ENCODE data around the gene PDE8B. TPM values are rescaled to one million over a fixed set of nuclear protein-coding genes. Genes with fewer than 3 reads are reported as not detected.

PDE8B gene
- total RNA-seq, 1 experiment from 2014 or later = 0.17 TPM

- no peak for TF ChIP-seq ATF3 (IDR thresholded peaks at IDR 0.05)
- TF ChIP-seq ZFX (IDR thresholded peaks at IDR 0.05) = no peak
- no peak for TF ChIP-seq JUND (IDR thresholded peaks at IDR 0.05)
These were observed at the start of gene PDE8B (continued) for GRCh38 chr5:77210091-77210963.

GRCh38 chr5:77163453-77163852, 47.0 kb upstream of the PDE8B start:
- Histone ChIP-seq H3K79me2 (ENCODE audit: insufficient read depth, low read length) (no peaks in the 10 kb centered on the region), H3K36me3 (ENCODE audit: control insufficient read depth in 1 of 2, insufficient read depth in 2 of 2, low read length in 2 of 2) (no peaks in the 10 kb centered on the region), H3K9me3 (ENCODE audit: control insufficient read depth in 1 of 2, insufficient read depth in 1 of 2, low read depth in 1 of 2, low read length in 2 of 2) (no peaks in the 10 kb centered on the region), H3K4me1 (ENCODE audit: control insufficient read depth in 1 of 2, insufficient read depth in 2 of 2, low read length in 2 of 2) (peaks cover 5 to 13% of the 10 kb centered on the region in 2 experiments; a peak in 3 of 4 replicates), H3K9ac (ENCODE audit: low read length) (no peak overlapping the region), H3K4me3 (replicated peaks in 1 of 2; ENCODE audit: low read depth in 1 of 2, low read length in 2 of 2) (no peak overlapping the region), H2AFZ (ENCODE audit: low read depth, low read length, poor library complexity, severe bottlenecking) (no peak overlapping the region), H3K27me3 (ENCODE audit: insufficient read depth, low read length) (no peaks in the 10 kb centered on the region), H4K20me1 (ENCODE audit: insufficient read depth) (no peaks in the 10 kb centered on the region), H3K9me2 (ENCODE audit: insufficient read depth) (no peaks in the 10 kb centered on the region), H3K27ac (ENCODE audit: low read depth, low read length) (no peak overlapping the region), H3K4me2 (ENCODE audit: low read length) (no peak overlapping the region)
- CTCF ChIA-PET = no interaction called here
- no TSS peak for BruUV-seq (replicated peaks)
- DNase-seq (ENCODE audit: low read depth, low spot score) = no peak
- ATAC-seq = no peak
- intact Hi-C loops (cut with micrococcal nuclease) = no loop called here
- TF ChIP-seq EZH2phosphoT487 (IDR thresholded peaks at IDR 0.05; ENCODE audit: borderline replicate concordance) = no peak
- no peak for TF ChIP-seq RAD21 (IDR thresholded peaks at IDR 0.05; ENCODE audit: low read depth)
- TF ChIP-seq ATF3 (IDR thresholded peaks at IDR 0.05) = no peak
- no peak for TF ChIP-seq CTCF (IDR thresholded peaks at IDR 0.05 in 2 of 3, conservative IDR thresholded peaks at IDR 0.05 in 1 of 3; ENCODE audit: borderline replicate concordance in 1 of 3, insufficient read depth in 1 of 3, low read depth in 2 of 3, low read length in 2 of 3)
- no peak for TF ChIP-seq MAX (IDR thresholded peaks at IDR 0.05)
- TF ChIP-seq CEBPB (IDR thresholded peaks at IDR 0.05; ENCODE audit: low read depth) = no peak
- RAD21 ChIA-PET (ENCODE audit: low non-redundant PET in 1 of 2, low total read pairs in 2 of 2, uncharacterized antibody in 2 of 2, unreplicated experiment in 2 of 2) = no interaction called here
- POLR2A ChIA-PET = no interaction called here

All from HCT116 (cell line).